Chondrocyte (in vitro differentiated cells): ENCODE measurements around the gene PALMD. TPM values are rescaled to one million over a fixed set of nuclear protein-coding genes. Genes with fewer than 3 reads are reported as not detected.

ENCODE experiments used
- DNase-seq: peaks from one replicate; pipeline ENCODE4 v3.0.0; 2021; ENCODE audit warnings: mixed read lengths, low spot score
- H3K27ac Mint-ChIP-seq: one replicate; pipeline ENCODE4 v1.8.0; 2021; ENCODE audit warnings: mild to moderate bottlenecking, moderate library complexity, mixed read lengths; ENCODE audit not compliant: unreplicated experiment
- H3K27me3 Mint-ChIP-seq: 2 replicates; pipeline ENCODE4 v1.8.0; 2021; ENCODE audit warnings: low read depth, mixed read lengths
- H3K36me3 Mint-ChIP-seq: 2 replicates; pipeline ENCODE4 v1.8.0; 2021; ENCODE audit warnings: low read depth, mixed read lengths
- H3K4me1 Mint-ChIP-seq: 2 replicates; pipeline ENCODE4 v1.8.0; 2021; ENCODE audit warnings: low read depth, mild to moderate bottlenecking, mixed read lengths
- H3K4me3 Mint-ChIP-seq: one replicate; pipeline ENCODE4 v1.8.0; 2021; ENCODE audit warnings: mild to moderate bottlenecking, moderate library complexity, mixed read lengths; ENCODE audit not compliant: unreplicated experiment
- H3K9me3 Mint-ChIP-seq: 2 replicates; pipeline ENCODE4 v1.8.0; 2021; ENCODE audit warnings: low read depth, mixed read lengths
- CTCF ChIP-seq: fragments of 200-600 bp; sonication (generic); IDR thresholded peaks from 2 replicates; pipeline ENCODE4 v1.5.0; 2021; ENCODE audit warnings: antibody characterized with exemption, mild to moderate bottlenecking, moderate library complexity
- total RNA-seq: library from RNA; stranded (reverse); gene quantifications from 3 replicates; pipeline ENCODE4 v1.2.1, GENCODE V29; 2021

PALMD gene
- total RNA-seq, 1 donor from 2014 or later, result 6.2 TPM

- peaks cover 3% of the 10 kb centered on the region for H3K36me3 Mint-ChIP-seq
- H3K27me3 Mint-ChIP-seq, result no peaks in the 10 kb centered on the region
- no peak for DNase-seq
- H3K4me3 Mint-ChIP-seq, result no peak overlapping the region
- TF ChIP-seq CTCF, result no peak
- H3K4me1 Mint-ChIP-seq, result peaks cover 21% of the 10 kb centered on the region
- no peaks in the 10 kb centered on the region for H3K9me3 Mint-ChIP-seq
- H3K27ac Mint-ChIP-seq, result no peak overlapping the region
Measured at GRCh38 chr1:99662539-99663080, 16.7 kb downstream of the PALMD start.

GRCh38 chr1:99663501-99663900 is 17.6 kb downstream of the PALMD start:
- no peak overlapping the region for H3K4me3 Mint-ChIP-seq
- no peaks in the 10 kb centered on the region for H3K27me3 Mint-ChIP-seq
- no peaks in the 10 kb centered on the region for H3K9me3 Mint-ChIP-seq
- TF ChIP-seq CTCF, result no peak
- no peak for DNase-seq
- H3K27ac Mint-ChIP-seq, result no peak overlapping the region
- peaks cover 5% of the 10 kb centered on the region for H3K36me3 Mint-ChIP-seq
- peaks cover 21% of the 10 kb centered on the region for H3K4me1 Mint-ChIP-seq

- H3K27ac Mint-ChIP-seq, result no peak overlapping the region
- H3K9me3 Mint-ChIP-seq, result no peaks in the 10 kb centered on the region
- no peak overlapping the region for H3K4me3 Mint-ChIP-seq
- H3K36me3 Mint-ChIP-seq, result peaks cover 7% of the 10 kb centered on the region
- no peaks in the 10 kb centered on the region for H3K27me3 Mint-ChIP-seq
- H3K4me1 Mint-ChIP-seq, result peaks cover 15% of the 10 kb centered on the region
- no peak for TF ChIP-seq CTCF
- no peak for DNase-seq
Measured at GRCh38 chr1:99665212-99665611, 19.3 kb downstream of the PALMD start.

- Mint-ChIP-seq H3K27me3 (no peaks in the 10 kb centered on the region), H3K36me3 (peaks cover 12% of the 10 kb centered on the region), H3K27ac (no peak overlapping the region), H3K9me3 (no peaks in the 10 kb centered on the region), H3K4me3 (no peak overlapping the region), H3K4me1 (peaks cover 17% of the 10 kb centered on the region)
- no peak for DNase-seq
- no peak for TF ChIP-seq CTCF
Measured at GRCh38 chr1:99669376-99669775, 23.5 kb downstream of the PALMD start.

- no peak for TF ChIP-seq CTCF
- no peaks in the 10 kb centered on the region for H3K9me3 Mint-ChIP-seq
- H3K4me3 Mint-ChIP-seq, result no peak overlapping the region
- DNase-seq, result no peak
- H3K27ac Mint-ChIP-seq, result no peak overlapping the region
- H3K36me3 Mint-ChIP-seq, result peaks cover 12% of the 10 kb centered on the region
- no peaks in the 10 kb centered on the region for H3K27me3 Mint-ChIP-seq
- H3K4me1 Mint-ChIP-seq, result peaks cover 17% of the 10 kb centered on the region
Measured at GRCh38 chr1:99669821-99670220, 23.9 kb downstream of the PALMD start.
